Measurements from ENCODE around the gene EOLA1. TPM values are rescaled to one million over a fixed set of nuclear protein-coding genes. Genes with fewer than 3 reads are reported as not detected.
"Not testable (repeated sequence)": the region's sequence is repeated elsewhere in the genome, so short reads cannot be mapped to it uniquely, and the experiment has no call there.

EOLA1 gene
- polyA plus RNA-seq, 1 donor from 2014 or later: 31.1 TPM

DNA sequence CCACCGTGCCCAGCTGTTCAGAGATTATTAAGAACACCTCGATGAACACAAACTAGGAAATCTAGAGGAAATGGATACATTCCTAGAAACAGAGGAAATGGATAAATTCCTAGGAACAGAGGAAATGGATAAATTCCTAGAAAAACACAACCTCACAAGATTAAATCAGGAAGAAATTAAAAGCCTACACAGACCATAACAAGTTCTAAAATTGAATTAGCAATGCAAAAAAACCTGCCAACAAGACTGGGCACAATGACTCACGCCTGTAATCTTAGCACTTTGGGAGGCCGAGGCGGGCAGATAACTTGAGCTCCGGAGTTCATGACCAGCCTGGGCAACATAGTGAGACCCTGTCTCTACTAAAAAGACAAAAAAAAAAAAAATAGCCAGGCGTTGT lies 22.6 kb upstream of the EOLA1 start:
- Histone ChIP-seq H3K36me3 (ENCODE audit: insufficient read depth, low read length) (no peaks in the 10 kb centered on the region), H3K79me2 (replicated peaks; ENCODE audit: insufficient read depth, low read length) (no peaks in the 10 kb centered on the region), H3K9me2 (ENCODE audit: insufficient read depth, low read length) (no peaks in the 10 kb centered on the region), H3K9ac (ENCODE audit: low read length) (no peak overlapping the region), H3F3A (ENCODE audit: insufficient read depth, low read length, poor library complexity, severe bottlenecking) (no peaks in the 10 kb centered on the region), H4K20me1 (ENCODE audit: insufficient read depth) (no peaks in the 10 kb centered on the region), H3K9me3 (ENCODE audit: low read length) (no peaks in the 10 kb centered on the region), H3K27me3 (ENCODE audit: insufficient read depth, low read depth, low read length) (no peaks in the 10 kb centered on the region), H3K4me3 (ENCODE audit: low read length) (no peak overlapping the region), H3K27ac (ENCODE audit: low read length) (no peak overlapping the region), H3K4me2 (ENCODE audit: low read length) (no peak overlapping the region), H2AFZ (ENCODE audit: low read depth, low read length) (no peak overlapping the region)
- TF ChIP-seq EZH2 (IDR thresholded peaks at IDR 0.05; ENCODE audit: borderline replicate concordance, insufficient read depth, low read length, poor library complexity, severe bottlenecking) (no peak), TAF1 (IDR thresholded peaks at IDR 0.05; ENCODE audit: low read depth) (no peak), POLR2AphosphoS5 (IDR thresholded peaks at IDR 0.05) (no peak), EP300 (conservative IDR thresholded peaks at IDR 0.05; ENCODE audit: poor library complexity, severe bottlenecking) (no peak), RAD21 (conservative IDR thresholded peaks at IDR 0.05) (no peak), MXI1 (conservative IDR thresholded peaks at IDR 0.05; ENCODE audit: poor library complexity, severe bottlenecking) (no peak), SMC3 (conservative IDR thresholded peaks at IDR 0.05; ENCODE audit: poor library complexity) (no peak)
- TF ChIP-seq, protein P1, sequence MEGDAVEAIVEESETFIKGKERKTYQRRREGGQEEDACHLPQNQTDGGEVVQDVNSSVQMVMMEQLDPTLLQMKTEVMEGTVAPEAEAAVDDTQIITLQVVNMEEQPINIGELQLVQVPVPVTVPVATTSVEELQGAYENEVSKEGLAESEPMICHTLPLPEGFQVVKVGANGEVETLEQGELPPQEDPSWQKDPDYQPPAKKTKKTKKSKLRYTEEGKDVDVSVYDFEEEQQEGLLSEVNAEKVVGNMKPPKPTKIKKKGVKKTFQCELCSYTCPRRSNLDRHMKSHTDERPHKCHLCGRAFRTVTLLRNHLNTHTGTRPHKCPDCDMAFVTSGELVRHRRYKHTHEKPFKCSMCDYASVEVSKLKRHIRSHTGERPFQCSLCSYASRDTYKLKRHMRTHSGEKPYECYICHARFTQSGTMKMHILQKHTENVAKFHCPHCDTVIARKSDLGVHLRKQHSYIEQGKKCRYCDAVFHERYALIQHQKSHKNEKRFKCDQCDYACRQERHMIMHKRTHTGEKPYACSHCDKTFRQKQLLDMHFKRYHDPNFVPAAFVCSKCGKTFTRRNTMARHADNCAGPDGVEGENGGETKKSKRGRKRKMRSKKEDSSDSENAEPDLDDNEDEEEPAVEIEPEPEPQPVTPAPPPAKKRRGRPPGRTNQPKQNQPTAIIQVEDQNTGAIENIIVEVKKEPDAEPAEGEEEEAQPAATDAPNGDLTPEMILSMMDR (IDR thresholded peaks at IDR 0.05; ENCODE audit: poor library complexity, severe bottlenecking): no peak
- TF ChIP-seq, protein P2, sequence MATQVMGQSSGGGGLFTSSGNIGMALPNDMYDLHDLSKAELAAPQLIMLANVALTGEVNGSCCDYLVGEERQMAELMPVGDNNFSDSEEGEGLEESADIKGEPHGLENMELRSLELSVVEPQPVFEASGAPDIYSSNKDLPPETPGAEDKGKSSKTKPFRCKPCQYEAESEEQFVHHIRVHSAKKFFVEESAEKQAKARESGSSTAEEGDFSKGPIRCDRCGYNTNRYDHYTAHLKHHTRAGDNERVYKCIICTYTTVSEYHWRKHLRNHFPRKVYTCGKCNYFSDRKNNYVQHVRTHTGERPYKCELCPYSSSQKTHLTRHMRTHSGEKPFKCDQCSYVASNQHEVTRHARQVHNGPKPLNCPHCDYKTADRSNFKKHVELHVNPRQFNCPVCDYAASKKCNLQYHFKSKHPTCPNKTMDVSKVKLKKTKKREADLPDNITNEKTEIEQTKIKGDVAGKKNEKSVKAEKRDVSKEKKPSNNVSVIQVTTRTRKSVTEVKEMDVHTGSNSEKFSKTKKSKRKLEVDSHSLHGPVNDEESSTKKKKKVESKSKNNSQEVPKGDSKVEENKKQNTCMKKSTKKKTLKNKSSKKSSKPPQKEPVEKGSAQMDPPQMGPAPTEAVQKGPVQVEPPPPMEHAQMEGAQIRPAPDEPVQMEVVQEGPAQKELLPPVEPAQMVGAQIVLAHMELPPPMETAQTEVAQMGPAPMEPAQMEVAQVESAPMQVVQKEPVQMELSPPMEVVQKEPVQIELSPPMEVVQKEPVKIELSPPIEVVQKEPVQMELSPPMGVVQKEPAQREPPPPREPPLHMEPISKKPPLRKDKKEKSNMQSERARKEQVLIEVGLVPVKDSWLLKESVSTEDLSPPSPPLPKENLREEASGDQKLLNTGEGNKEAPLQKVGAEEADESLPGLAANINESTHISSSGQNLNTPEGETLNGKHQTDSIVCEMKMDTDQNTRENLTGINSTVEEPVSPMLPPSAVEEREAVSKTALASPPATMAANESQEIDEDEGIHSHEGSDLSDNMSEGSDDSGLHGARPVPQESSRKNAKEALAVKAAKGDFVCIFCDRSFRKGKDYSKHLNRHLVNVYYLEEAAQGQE (IDR thresholded peaks at IDR 0.05; ENCODE audit: borderline replicate concordance): no peak

DNA sequence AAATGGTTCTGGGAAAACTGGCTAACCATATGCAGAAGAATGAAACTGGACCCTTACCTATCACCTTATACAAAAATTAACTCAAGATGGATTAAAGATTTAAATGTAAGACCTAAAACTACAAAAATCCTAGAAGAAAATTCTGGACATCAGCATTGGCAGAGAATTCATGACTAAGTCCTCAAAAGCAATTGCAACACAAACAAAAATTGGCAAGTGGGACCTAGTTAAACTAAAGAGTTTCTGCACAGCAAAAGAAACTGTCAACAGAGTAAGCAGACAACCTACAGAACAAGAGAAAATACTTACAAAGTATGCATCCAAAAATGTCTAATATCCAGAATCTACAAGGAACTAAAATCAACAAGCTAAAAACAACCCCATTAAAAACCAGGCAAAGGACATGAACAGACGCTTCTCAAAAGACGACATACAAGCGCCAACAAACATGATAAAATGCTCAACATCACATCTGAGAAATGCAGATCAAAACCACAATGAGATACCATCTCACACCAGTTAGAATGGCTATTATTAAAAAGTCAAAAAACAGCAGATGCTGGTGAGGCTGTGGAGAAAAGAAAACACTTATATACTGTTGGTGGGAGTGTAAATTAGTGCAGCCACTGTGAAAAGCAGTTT lies 20.1 kb upstream of the EOLA1 start:
- H2AFZ ChIP-seq (ENCODE audit: low read depth, low read length); H3K27ac ChIP-seq (ENCODE audit: low read length); H3K27me3 ChIP-seq (ENCODE audit: insufficient read depth, low read depth, low read length); H3K9ac ChIP-seq (ENCODE audit: low read length); H3K79me2 ChIP-seq (replicated peaks; ENCODE audit: insufficient read depth, low read length); H3K4me2 ChIP-seq (ENCODE audit: low read length); H4K20me1 ChIP-seq (ENCODE audit: insufficient read depth); H3K36me3 ChIP-seq (ENCODE audit: insufficient read depth, low read length); H3K9me2 ChIP-seq (ENCODE audit: insufficient read depth, low read length); H3K9me3 ChIP-seq (ENCODE audit: low read length); H3F3A ChIP-seq (ENCODE audit: insufficient read depth, low read length, poor library complexity, severe bottlenecking); H3K4me3 ChIP-seq (ENCODE audit: low read length): not testable (repeated sequence)

DNA sequence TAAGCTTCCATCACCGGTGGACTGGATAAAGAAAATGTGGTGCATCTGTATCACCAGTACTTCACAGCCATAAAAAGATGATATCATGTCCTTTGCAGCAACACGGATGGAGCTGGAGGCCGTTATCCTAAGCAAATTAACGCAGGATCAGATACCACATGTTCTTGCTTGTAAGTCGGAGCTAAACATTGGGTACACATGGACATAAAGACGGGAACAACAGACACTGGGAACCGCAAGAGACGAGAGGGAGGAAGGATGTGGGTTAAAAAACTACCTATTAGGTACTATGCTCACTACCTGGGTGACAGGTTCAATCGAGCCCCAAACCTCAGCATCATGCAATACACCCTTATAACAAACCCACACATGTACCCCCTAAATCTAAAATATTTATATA lies 19.4 kb upstream of the EOLA1 start:
- Histone ChIP-seq H3K4me2 (ENCODE audit: low read length) (no peak overlapping the region), H3K27me3 (ENCODE audit: insufficient read depth, low read depth, low read length) (no peaks in the 10 kb centered on the region), H3K79me2 (replicated peaks; ENCODE audit: insufficient read depth, low read length) (no peaks in the 10 kb centered on the region), H2AFZ (ENCODE audit: low read depth, low read length) (no peak overlapping the region), H4K20me1 (ENCODE audit: insufficient read depth) (no peaks in the 10 kb centered on the region), H3F3A (ENCODE audit: insufficient read depth, low read length, poor library complexity, severe bottlenecking) (no peaks in the 10 kb centered on the region), H3K9me3 (ENCODE audit: low read length) (no peaks in the 10 kb centered on the region), H3K9ac (ENCODE audit: low read length) (no peak overlapping the region), H3K36me3 (ENCODE audit: insufficient read depth, low read length) (no peaks in the 10 kb centered on the region), H3K27ac (ENCODE audit: low read length) (no peak overlapping the region), H3K9me2 (ENCODE audit: insufficient read depth, low read length) (no peaks in the 10 kb centered on the region), H3K4me3 (ENCODE audit: low read length) (no peak overlapping the region)
- TF ChIP-seq MXI1 (conservative IDR thresholded peaks at IDR 0.05; ENCODE audit: poor library complexity, severe bottlenecking) (no peak), SMC3 (conservative IDR thresholded peaks at IDR 0.05; ENCODE audit: poor library complexity) (no peak), EP300 (conservative IDR thresholded peaks at IDR 0.05; ENCODE audit: poor library complexity, severe bottlenecking) (no peak), POLR2AphosphoS5 (IDR thresholded peaks at IDR 0.05) (no peak), TAF1 (IDR thresholded peaks at IDR 0.05; ENCODE audit: low read depth) (no peak), EZH2 (IDR thresholded peaks at IDR 0.05; ENCODE audit: borderline replicate concordance, insufficient read depth, low read length, poor library complexity, severe bottlenecking) (no peak), RAD21 (conservative IDR thresholded peaks at IDR 0.05) (no peak)
- TF ChIP-seq, protein P2 (IDR thresholded peaks at IDR 0.05; ENCODE audit: borderline replicate concordance): no peak
- TF ChIP-seq, protein P1 (IDR thresholded peaks at IDR 0.05; ENCODE audit: poor library complexity, severe bottlenecking): no peak

All from neural cell (in vitro differentiated cells).